ENCODE data around the gene ADAM15.

- no peak for TF ChIP-seq CTCF (IDR thresholded peaks at IDR 0.05)
- TF ChIP-seq POLR2A (IDR thresholded peaks at IDR 0.05), result no peak
These were observed 31.5 kb upstream of the ADAM15 start for GRCh38 chr1:155019377-155020245.

All from lower leg skin (tissue), 3 donors.